AG04450 (cell line): Measurements from ENCODE around the gene OLFML2A. TPM values are rescaled to one million over a fixed set of nuclear protein-coding genes. Genes with fewer than 3 reads are reported as not detected.
A peak's percentile ranks its signal among the peaks of the same experiment; 100 is the strongest.
"Not testable (repeated sequence)": the region's sequence is repeated elsewhere in the genome, so short reads cannot be mapped to it uniquely, and the experiment has no call there.

Experiments used
- CTCF ChIA-PET: fragments of 300-600, 350-600 bp; formaldehyde crosslinking; extraction: SDS; loops from one replicate; lab custom pipeline; 2022; ENCODE audit warnings: antibody characterized with exemption, inconsistent platforms; lab: Charles Lee
- POLR2A ChIA-PET: fragments of 350-600 bp; formaldehyde crosslinking; extraction: SDS; loops from one replicate; lab custom pipeline; 2021; ENCODE audit warnings: antibody characterized with exemption, inconsistent platforms; lab: Yijun Ruan, JAX
- DNase-seq: peaks from one replicate; pipeline ENCODE4 v3.0.0-alpha.2; 2011; ENCODE audit warnings: low read depth, low spot score
- H3K27ac ChIP-seq: one replicate; pipeline ENCODE4 v1.5.1; 2012; ENCODE audit warnings: low read depth, low read length, control low read depth
- H3K27me3 ChIP-seq: one replicate; pipeline ENCODE4 v1.6.0; 2012; ENCODE audit warnings: low read length; ENCODE audit not compliant: control insufficient read depth, insufficient read depth
- H3K4me3 ChIP-seq: 2 replicates; pipeline ENCODE4 v1.5.1; 2011; ENCODE audit warnings: mild to moderate bottlenecking, low read depth, low read length, control low read depth
- H3K9me3 ChIP-seq: 2 replicates; pipeline ENCODE4 v1.5.1; 2012; ENCODE audit warnings: low read length; ENCODE audit not compliant: control insufficient read depth, insufficient read depth
- polyA plus RNA-seq: library from polyadenylated mRNA; depleted of rRNA; stranded (reverse); fragments of >200 nt; gene quantifications from 2 replicates; pipeline ENCODE4 v1.2.3, GENCODE V29; 2011
- TF ChIP-seq, protein P1 (sequence below): IDR thresholded peaks from 2 replicates; pipeline ENCODE4 v1.5.1; 2011; ENCODE audit warnings: low read depth, low read length, control low read depth, inconsistent platforms

The OLFML2A gene
- polyA plus RNA-seq, 1 experiment = 22.3 TPM

DNA sequence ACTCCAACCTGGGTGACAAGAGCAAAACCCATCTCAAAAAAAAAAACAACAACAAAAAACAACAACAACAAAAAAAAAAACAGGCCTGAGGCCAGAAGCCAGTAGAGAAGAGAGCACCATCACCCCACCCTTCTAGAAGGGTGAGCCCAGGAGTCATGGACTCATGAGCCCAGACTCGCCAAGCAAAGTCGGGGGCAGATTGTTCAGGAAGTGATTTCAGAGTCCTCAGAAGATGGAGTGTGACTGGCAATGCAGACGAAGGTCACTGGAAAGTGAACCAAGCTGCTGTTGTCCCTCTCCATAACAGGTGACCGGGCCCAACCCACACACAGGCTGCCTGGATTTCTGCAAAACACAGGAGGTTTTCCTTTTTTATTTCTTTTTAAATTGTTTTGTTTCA is 67.4 kb downstream of the OLFML2A start:
- H3K4me3 ChIP-seq = no peak overlapping the region
- CTCF ChIA-PET = interaction anchor here (0.7 to 13.2 kb wide), 3 partner anchors 8 to 70 kb away, joined by 4 to 674 read pairs (median 33); partner anchors contain the start of genes NR6A1, OLFML2A and WDR38
- TF ChIP-seq, protein P1, sequence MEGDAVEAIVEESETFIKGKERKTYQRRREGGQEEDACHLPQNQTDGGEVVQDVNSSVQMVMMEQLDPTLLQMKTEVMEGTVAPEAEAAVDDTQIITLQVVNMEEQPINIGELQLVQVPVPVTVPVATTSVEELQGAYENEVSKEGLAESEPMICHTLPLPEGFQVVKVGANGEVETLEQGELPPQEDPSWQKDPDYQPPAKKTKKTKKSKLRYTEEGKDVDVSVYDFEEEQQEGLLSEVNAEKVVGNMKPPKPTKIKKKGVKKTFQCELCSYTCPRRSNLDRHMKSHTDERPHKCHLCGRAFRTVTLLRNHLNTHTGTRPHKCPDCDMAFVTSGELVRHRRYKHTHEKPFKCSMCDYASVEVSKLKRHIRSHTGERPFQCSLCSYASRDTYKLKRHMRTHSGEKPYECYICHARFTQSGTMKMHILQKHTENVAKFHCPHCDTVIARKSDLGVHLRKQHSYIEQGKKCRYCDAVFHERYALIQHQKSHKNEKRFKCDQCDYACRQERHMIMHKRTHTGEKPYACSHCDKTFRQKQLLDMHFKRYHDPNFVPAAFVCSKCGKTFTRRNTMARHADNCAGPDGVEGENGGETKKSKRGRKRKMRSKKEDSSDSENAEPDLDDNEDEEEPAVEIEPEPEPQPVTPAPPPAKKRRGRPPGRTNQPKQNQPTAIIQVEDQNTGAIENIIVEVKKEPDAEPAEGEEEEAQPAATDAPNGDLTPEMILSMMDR = no peak
- no peak overlapping the region for H3K27ac ChIP-seq
- POLR2A ChIA-PET = no interaction called here
- DNase-seq = no peak
- no peaks in the 10 kb centered on the region for H3K9me3 ChIP-seq
- H3K27me3 ChIP-seq = no peaks in the 10 kb centered on the region

DNA sequence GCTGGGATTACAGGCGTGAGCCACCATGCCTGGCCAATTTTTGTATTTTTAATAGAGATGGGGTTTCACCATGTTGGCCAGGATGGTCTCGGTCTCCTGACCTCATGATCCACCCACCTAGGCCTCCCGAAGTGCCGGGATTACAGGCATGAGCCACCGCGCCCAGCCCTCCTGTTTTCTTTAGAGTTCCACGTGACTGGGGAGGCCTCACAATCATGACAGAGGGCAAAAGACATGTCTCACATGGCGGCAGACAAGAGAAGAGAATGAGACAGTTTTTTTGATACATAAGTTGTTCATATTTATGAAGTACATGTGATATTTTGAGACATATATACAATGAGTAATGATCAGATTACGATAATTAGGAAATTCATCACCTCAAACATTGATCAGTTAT is 69.5 kb downstream of the OLFML2A start:
- POLR2A ChIA-PET = not testable (repeated sequence)
- CTCF ChIA-PET = interaction anchor here (13.2 kb wide), 1 partner anchor 72 kb away, joined by 674 read pairs; the partner anchor contains the start of genes NR6A1 and OLFML2A

DNA sequence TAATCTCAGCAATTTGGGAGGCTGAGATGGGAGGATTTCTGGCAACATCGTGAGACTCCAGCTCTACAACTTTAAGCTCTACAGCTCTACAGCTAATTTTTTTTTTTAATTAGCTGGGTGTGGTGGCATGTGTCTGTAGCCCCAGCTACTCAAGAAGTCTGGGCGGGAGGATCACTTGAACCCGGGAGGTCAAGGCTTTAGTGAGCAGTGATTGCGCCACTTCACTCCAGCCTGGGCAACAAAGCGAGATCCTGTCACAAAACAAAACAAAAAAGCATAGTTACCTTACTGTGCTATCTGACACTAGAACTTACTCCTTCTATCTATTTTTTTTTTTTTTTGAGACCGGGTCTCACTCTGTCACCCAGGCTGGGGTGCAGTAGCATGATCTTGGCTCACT is 70.0 kb downstream of the OLFML2A start:
- Histone ChIP-seq H3K4me3 (no peak overlapping the region), H3K27ac (no peak overlapping the region), H3K9me3 (no peaks in the 10 kb centered on the region), H3K27me3 (peaks cover 3% of the 10 kb centered on the region)
- ChIA-PET CTCF (interaction anchor here (13.2 kb wide), 1 partner anchor 73 kb away, joined by 674 read pairs; the partner anchor contains the start of genes NR6A1 and OLFML2A), POLR2A (no interaction called here)
- no peak for DNase-seq
- TF ChIP-seq, protein P1 = no peak

More for the DNA sequence above, 69.5 kb downstream of the OLFML2A start:
- H3K9me3 ChIP-seq, DNase-seq, H3K27ac ChIP-seq, H3K27me3 ChIP-seq, H3K4me3 ChIP-seq: not testable (repeated sequence)

DNA sequence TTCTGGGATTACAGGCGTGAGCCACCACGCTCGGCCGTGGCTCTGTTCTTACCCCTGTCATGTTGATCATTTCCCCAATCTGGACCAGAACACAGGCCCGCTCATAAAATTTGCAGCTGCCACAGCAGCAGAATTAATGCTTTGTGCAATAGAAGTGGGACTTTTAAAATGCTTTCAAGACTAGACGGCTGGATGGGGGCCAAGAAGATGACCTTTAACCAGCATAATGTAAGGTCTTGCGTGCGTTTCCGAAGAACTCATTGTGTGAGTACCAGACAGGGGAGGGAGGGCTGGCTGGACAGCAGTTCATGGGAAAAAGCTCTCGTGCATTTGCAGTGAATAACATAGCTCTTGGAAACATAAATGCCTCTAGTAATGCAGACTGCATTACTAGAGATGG is 72.9 kb downstream of the OLFML2A start:
- peak; percentile 56 for DNase-seq
- no peak overlapping the region for H3K27ac ChIP-seq
- H3K4me3 ChIP-seq = no peak overlapping the region
- H3K9me3 ChIP-seq = no peaks in the 10 kb centered on the region
- ChIA-PET CTCF (interaction anchor here (13.2 kb wide), 1 partner anchor 76 kb away, joined by 674 read pairs; the partner anchor contains the start of genes NR6A1 and OLFML2A), POLR2A (interaction anchor here (1.1 to 1.3 kb wide), 2 partner anchors 38 to 70 kb away, joined by 3 to 17 read pairs; no protein-coding TSS in a partner anchor)
- H3K27me3 ChIP-seq = peaks cover 3% of the 10 kb centered on the region
- TF ChIP-seq, protein P1 = no peak

DNA sequence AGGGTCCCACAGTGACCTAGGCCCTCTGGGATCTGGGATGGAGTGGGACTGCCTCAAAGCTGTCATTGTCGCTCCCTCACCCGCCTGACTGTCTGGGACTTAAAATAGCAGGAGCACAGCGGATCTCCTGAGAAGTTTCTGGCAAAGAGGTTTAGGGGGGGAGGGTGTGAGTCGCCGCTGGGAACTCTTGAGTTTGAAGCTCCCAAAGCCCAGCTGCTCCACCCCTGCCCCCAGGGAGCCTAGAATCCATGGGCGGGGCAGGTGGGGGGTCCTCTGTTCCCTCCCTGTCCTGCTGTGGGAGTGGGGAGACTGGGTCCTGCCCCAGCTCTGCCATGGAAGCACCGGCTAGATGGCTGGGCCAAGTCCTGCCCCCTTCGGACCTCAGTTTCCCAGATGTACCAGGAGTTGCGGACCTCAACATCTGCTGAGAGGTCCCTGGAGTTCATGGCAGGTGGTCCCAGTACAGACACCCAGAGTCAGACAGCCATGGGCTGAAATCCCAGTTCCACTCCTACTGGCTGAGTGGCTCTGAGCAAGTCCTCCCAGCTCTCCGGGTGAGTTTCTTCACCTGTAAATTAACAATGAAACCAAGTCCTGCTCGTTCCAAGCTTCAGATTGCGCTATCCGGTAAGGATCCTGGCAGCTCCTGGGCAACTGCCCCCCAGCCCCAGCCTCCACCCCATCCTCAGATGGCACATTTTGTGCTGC is 75.3 kb downstream of the OLFML2A start:
- peaks cover 3% of the 10 kb centered on the region for H3K27me3 ChIP-seq
- ChIA-PET CTCF (interaction anchor here (0.6 to 13.2 kb wide), 29 partner anchors 10 to 523 kb away, joined by 3 to 674 read pairs (median 5); partner anchors contain the start of genes ARPC5L, NR6A1, OLFML2A and RPL35), POLR2A (interaction anchor here (0.6 to 2.9 kb wide), 8 partner anchors 10 to 409 kb away, joined by 3 to 12 read pairs (median 3); partner anchors contain the start of genes GAPVD1 and NR6A1)
- no peak overlapping the region for H3K27ac ChIP-seq
- H3K4me3 ChIP-seq = peak overlapping the region; percentile 61; the same call in 1 of the 2 replicates
- no peak for DNase-seq
- TF ChIP-seq, protein P1 = no peak
- no peaks in the 10 kb centered on the region for H3K9me3 ChIP-seq
